NAMALWA (cell line): ENCODE measurements around the gene IRX2.

Experiments
- DNase-seq: peaks from one replicate; pipeline ENCODE4 v3.0.0-alpha.2; 2015; ENCODE audit warnings: low spot score

IRX2 gene

GRCh38 chr5:2751592-2752021 is at the start of gene IRX2:
TSS of gene IRX2 (minus strand) at chr5:2751677. CDS start at chr5:2751413, 264 bp downstream.
- no peak for DNase-seq

- DNase-seq = no peak
These were observed 48.6 kb upstream of the IRX2 start for GRCh38 chr5:2800035-2800434.

DNA sequence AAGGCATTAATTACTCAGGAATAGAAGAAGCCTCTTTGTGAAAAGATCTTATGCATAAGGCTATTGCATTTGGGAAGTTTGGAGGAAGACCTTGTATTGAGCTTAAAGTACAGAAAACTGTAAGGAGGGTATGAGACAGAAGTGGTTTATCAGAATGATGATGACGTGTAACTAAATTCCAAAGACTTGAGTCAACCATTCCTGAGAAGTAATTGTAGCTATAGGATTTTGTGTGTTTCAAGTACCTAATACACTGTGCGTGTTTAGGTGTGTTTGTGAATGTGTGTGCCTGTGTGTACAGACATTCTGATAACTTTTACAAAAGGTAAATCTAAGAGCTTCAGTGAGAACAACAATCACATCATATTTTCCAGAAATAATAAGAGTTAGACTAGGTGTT is 46.5 kb upstream of the IRX2 start:
- DNase-seq = no peak

- DNase-seq = no peak
These were observed 45.7 kb upstream of the IRX2 start for GRCh38 chr5:2797160-2797559.

GRCh38 chr5:2783223-2783622 is 31.7 kb upstream of the IRX2 start:
- peak; percentile 27 for DNase-seq

DNA sequence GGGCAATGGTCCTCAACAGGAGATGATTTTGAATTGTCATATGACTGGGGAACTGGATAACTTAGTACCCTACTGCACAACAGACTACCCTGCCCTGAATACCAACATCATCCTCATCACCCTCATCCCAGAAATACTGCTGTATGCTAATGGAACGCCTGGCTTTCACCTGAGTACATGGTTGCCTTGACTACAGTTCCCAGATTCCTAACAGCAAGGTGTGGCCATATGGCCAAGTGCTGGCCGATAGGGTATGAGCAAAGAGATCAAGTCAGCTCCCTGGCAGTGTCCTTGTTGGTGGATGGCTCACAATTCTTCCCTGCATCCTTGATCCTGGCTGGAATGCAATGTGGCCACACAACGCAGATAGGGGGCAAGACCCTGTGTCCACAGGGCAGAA is 31.2 kb upstream of the IRX2 start:
- DNase-seq = no peak

DNA sequence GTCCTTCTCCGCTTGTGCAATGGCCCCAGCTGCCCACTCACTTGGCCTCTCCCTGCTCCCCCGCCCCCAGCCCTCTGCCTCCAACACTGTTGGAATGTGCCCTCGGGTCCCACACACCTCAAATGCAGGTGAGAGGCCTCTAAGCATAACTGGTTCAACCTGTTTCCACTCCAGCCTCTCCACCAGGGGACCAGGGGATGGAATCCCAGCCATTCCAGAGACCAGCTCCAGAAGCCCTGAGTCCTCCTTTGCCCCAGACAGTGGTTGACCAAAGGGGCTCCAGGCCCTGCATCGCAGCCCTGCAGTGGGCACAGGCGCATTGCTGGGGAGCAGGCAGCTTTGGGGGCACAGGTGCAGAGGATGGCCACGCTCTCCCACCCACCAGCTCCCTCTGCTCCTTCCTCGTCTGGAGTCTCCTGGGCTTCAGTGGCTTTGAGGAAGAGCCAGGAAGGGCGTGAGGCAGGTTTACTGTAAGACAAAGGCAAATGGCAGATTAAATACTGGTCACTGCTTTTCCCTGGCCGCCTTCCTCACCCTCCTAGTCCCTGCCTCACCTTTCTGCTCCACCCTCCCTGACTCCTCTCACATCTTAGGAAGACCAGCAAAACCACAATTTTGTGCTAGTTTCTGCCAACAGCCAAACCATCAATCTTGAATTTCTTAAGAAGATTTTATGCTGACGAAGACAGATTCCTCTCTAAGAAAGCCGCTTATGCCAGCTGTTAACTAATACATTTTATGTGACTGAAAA is 29.1 kb upstream of the IRX2 start:
- no peak for DNase-seq

- DNase-seq = no peak
These were observed 28.0 kb upstream of the IRX2 start for GRCh38 chr5:2779459-2779858.

GRCh38 chr5:2776337-2777302 is 25.1 kb upstream of the IRX2 start:
- DNase-seq = no peak

DNA sequence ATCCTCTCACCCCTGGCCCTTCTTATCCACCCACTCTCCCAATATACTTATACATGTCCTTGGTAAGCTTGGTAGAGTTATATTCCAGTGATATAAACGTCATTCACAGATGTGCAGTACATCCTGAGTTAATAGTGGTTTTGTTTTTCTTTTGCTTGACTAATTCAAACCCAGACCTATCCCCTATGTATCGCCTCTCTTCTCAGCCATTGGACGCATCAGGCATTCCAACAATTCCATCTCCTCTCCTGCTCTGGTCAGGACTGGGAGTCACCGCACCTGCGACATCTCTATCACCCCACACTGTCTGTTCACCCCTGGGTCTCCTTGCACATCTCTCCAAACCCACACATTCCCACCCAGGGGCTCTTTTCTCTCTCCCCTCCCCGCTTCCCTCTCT is 21.9 kb upstream of the IRX2 start:
- DNase-seq = no peak

- DNase-seq = no peak
These were observed 15.6 kb upstream of the IRX2 start for GRCh38 chr5:2767089-2767488.

GRCh38 chr5:2764581-2764980 is 13.1 kb upstream of the IRX2 start:
- no peak for DNase-seq

DNA sequence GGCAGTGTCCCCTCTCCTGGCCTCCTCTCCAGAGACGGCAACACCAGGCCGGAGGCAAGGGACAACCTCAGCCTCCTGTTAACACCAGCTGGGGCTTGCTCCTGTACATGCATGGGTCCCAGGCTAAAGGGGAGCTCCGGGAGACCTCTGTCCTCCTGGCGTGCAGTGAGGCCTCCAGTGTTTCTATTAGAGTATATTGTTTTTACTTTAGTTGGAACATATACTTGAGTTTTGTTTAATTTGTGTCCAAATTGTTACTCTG is 12.0 kb upstream of the IRX2 start:
- no peak for DNase-seq

GRCh38 chr5:2762744-2763532 is 11.5 kb upstream of the IRX2 start:
- DNase-seq = no peak

DNA sequence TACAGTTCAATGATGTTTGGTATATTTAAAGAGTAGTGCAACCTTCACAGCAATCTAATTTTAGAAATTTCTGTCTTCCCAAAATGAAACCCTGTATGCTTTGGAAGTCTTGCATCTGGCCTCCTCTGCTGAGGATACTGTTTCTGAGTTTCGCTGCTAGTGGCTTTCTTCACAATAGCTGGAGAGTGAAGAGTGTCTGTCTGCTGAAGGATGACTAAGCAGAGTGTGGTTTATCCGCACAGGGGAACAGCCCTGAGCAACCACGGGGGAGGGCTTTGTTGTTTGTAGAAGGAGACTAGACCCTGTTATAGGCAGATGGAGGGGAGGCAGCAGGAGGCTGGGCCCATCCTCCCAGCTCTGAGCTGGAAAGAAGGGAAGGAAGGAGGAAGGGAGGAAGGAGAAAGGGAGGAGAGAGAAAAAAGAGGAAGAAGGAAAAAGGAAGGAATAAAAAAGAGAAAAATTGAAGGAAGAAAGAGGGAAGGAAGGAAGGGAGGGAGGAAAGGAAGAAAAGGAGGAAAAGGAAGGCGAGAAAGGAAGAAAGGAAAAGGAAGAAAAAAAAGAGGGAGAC is 10.5 kb upstream of the IRX2 start:
- peak; percentile 28 for DNase-seq

DNA sequence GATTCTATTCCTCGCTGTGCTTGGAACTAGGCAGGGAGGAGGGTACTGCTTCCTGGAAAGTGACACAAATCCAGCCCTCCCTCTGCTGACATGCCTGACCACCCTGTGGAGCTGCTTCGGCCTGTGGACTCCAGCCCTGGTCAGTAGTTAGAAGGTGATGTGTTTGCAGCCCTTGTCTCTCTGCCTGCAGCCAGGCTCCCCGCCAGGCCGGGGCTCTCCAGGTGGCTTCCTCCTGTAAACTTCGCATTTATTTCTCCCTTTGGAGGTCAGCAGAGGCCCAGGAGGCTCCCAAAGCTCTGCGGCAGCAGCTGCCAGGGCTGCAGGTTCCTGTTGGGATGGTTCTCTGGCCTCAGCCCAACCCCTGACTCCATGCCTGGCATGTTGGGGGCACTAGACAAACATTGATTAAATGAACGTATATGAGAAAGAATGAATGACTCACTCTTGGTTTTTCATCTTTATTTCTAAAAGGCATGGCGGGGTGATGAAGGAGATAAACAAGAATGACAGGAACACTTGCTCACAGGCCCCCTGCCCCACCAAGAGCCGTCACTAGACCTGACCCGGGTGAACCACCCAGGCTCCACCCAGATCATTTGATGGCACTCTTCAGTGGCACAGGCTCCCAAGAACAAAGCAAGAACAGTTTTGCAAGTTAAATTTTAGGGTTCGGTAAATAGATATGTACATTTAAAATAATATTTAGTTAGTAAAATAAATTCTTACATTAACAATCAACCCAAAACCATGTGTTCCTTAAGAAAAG is 8.4 kb upstream of the IRX2 start:
- DNase-seq = no peak

DNA sequence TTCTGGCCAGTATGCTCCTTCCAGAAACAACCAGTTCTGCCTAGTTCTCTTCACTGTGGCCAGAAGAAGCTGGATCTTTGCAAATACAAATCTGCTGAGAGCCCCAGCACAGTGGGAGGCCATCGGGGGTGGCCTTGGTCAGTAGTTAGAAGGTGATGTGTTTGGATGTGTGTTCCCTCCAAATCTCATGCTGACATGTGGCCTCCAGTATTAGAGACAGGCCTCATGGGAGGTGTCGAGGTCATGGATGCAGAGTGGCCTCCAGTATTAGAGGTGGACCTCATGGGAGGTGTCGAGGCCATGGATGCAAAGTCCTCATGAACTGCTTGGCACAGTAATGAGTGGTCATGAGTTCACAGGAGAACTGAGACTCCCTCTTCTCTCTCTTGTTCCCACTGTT is 7.6 kb upstream of the IRX2 start:
- no peak for DNase-seq

- DNase-seq = no peak
These were observed 7.2 kb upstream of the IRX2 start for GRCh38 chr5:2758632-2759031.

DNA sequence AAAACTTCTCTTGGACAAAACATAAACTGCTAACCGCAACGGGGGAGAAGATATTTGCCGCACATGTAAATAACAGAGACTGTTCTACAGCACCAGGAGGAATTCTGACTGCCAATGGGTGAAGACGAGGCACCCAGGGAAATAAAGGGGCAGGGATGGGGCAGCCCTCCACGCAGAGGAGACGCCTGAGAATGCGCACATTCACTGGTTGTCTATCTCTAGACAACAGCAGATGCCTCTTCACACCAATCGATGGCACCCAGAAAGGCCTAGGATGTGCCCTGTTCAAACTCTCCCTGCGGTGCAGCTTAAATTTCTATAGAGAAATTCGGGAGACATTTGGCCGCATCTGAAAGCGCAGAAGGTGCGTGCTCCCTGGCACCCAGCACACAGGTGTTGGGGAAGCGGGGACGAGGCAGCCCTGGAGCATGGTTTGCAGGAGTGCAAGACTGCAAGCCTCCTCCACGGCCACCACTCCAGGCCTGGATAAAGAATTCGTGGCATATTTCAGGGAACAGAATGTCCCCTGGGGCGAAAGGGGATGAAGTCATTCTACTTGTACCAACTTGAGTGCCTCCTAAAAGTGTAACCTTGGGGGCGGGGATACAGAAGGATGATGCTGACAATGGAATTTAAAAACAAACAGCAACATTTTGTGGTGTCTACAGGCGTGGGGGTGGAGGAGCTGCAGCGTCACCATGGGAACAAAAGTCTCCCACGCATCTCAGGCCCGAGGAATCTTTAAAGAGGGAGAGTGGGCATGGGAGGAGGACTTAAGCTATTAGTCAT is 6.3 kb upstream of the IRX2 start:
- no peak for DNase-seq
